Uterus (tissue), 2 donors: ENCODE measurements around the gene LY6G5B.

Experiments
- POLR2A ChIP-seq, 2 donors: fragments of 450-650 bp; IDR thresholded peaks; one replicate each; pipeline ENCODE4 v1.6.1; 2016; ENCODE audit warnings: antibody characterized with exemption in 2 of 2, mild to moderate bottlenecking in 1 of 2, moderate library complexity in 1 of 2
- TF ChIP-seq, protein P1 (sequence below), 4 experiments: fragments of 200-600 bp in 2 of 4; fragments of 450-650 bp in 2 of 4; sonication (generic) in 2 of 4; IDR thresholded peaks; one replicate each; pipeline ENCODE4 v1.5.1; 2016 to 2019; ENCODE audit warnings: antibody characterized with exemption in 4 of 4, mild to moderate bottlenecking in 2 of 4, moderate library complexity in 1 of 4

GRCh38 chr6:31683591-31683990 is 13.8 kb downstream of the LY6G5B start:
- TF ChIP-seq, protein P1, sequence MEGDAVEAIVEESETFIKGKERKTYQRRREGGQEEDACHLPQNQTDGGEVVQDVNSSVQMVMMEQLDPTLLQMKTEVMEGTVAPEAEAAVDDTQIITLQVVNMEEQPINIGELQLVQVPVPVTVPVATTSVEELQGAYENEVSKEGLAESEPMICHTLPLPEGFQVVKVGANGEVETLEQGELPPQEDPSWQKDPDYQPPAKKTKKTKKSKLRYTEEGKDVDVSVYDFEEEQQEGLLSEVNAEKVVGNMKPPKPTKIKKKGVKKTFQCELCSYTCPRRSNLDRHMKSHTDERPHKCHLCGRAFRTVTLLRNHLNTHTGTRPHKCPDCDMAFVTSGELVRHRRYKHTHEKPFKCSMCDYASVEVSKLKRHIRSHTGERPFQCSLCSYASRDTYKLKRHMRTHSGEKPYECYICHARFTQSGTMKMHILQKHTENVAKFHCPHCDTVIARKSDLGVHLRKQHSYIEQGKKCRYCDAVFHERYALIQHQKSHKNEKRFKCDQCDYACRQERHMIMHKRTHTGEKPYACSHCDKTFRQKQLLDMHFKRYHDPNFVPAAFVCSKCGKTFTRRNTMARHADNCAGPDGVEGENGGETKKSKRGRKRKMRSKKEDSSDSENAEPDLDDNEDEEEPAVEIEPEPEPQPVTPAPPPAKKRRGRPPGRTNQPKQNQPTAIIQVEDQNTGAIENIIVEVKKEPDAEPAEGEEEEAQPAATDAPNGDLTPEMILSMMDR (IDR thresholded peaks at IDR 0.05) = no peak
- TF ChIP-seq POLR2A (IDR thresholded peaks at IDR 0.05) = no peak
